Aorta (tissue), 5 donors: ENCODE results near the gene SMAD1. TPM values are rescaled to one million over a fixed set of nuclear protein-coding genes. Genes with fewer than 3 reads are reported as not detected.

Experiments used
- ATAC-seq: fragments of 200-7000 bp; cut with Tn5 transposase; one replicate; pipeline ENCODE4 v1.9.1; 2022; ENCODE audit warnings: moderate library complexity; ENCODE audit not compliant: low FRiP score
- DNase-seq, 2 donors: peaks; one replicate each; pipeline ENCODE4 v3.0.0-alpha.2; 2020
- H3K27ac ChIP-seq, 2 donors: one replicate each; pipeline ENCODE4 v1.5.1; 2013; ENCODE audit warnings: low read length in 2 of 2, mild to moderate bottlenecking in 2 of 2, moderate library complexity in 2 of 2, control low read depth in 1 of 2, inconsistent platforms in 1 of 2, low read depth in 1 of 2
- H3K27me3 ChIP-seq, 2 donors: one replicate each; pipeline ENCODE4 v1.6.1; 2013; ENCODE audit warnings: control low read depth in 1 of 2, low read length in 1 of 2, mild to moderate bottlenecking in 1 of 2, moderate library complexity in 1 of 2; ENCODE audit not compliant: insufficient read depth in 2 of 2, control insufficient read depth in 1 of 2
- H3K36me3 ChIP-seq, 2 donors: one replicate each; pipeline ENCODE4 v1.6.1; 2013; ENCODE audit warnings: control low read depth in 1 of 2, low read length in 1 of 2, mild to moderate bottlenecking in 1 of 2; ENCODE audit not compliant: insufficient read depth in 2 of 2, control insufficient read depth in 1 of 2
- H3K4me1 ChIP-seq, 2 donors: one replicate each; pipeline ENCODE4 v1.6.1; 2013; ENCODE audit warnings: low read length in 2 of 2, control low read depth in 1 of 2, mild to moderate bottlenecking in 1 of 2, moderate library complexity in 1 of 2; ENCODE audit not compliant: insufficient read depth in 2 of 2, control insufficient read depth in 1 of 2
- H3K4me3 ChIP-seq, 2 donors: one replicate each; pipeline ENCODE4 v1.5.1; 2013; ENCODE audit warnings: low read length in 2 of 2, control low read depth in 1 of 2, mild to moderate bottlenecking in 1 of 2
- H3K9me3 ChIP-seq: one replicate; pipeline ENCODE4 v1.6.1; 2013; ENCODE audit warnings: mild to moderate bottlenecking, low read length; ENCODE audit not compliant: control insufficient read depth
- WGBS, 2 donors: extraction: QIAGEN DNeasy Blood & Tissue Kit; methylation state at CpG; one replicate each; pipeline ENCODE4 v1.1.7; 2013; 5-methylcytosine and 5-hydroxymethylcytosine counted together
- intact Hi-C, 2 donors: fragments of 100-400 bp; cut with DNase I; formaldehyde crosslinking; loops; one replicate each; pipeline versions ENCODE4 v1.14.2 to v1.15.0; 2022
- polyA plus RNA-seq, 2 donors: library from polyadenylated mRNA; stranded (reverse); fragments of 200-250 nt; gene quantifications; one replicate each; pipeline ENCODE4 v1.2.3, GENCODE V29; 2013
- total RNA-seq, 2 donors: library from RNA; stranded (reverse); fragmentation: NEBNext Ultra II Directional; extraction: Animal tissue kit (Norgen Biotek cat#: 25700); gene quantifications; one replicate each; pipeline ENCODE4 v1.2.1, GENCODE V29; 2021
- donor health status: healthy with polysubstance abuse.
- donor health status: Bipolar disorder and iron deficiency.
- donor health status: DM: no; HTN: no; CAD: no.
- donor health status: DM: no; HTN: no; CAD: no.
- donor health status: DM: yes; HTN: yes; CAD: no.

SMAD1 gene
- total and polyA plus RNA-seq, 4 donors = 4.8 to 40.0 (median 11.6) TPM

DNA sequence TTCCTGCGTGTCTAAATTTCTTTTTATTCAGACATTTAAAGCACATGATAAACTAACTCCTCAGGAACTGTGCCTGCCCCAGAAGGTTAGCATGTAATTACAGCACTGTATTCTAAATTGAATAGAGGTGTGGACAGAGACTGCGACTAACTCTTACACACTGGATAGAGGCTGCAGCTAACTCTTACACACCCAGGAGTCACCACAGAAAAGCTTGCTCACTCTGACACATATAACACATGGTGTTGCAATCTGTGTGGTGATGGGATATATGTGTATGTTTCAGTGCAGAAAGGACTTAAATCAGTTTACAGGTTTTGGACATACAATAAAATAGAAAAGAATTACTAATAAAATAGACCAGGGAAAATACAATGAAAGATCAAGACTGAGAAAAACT, 41.5 kb downstream of the SMAD1 start:
- Histone ChIP-seq H3K4me1 (peaks cover 2 to 14% of the 10 kb centered on the region in 2 donors), H3K9me3 (no peaks in the 10 kb centered on the region), H3K36me3 (no peaks in the 10 kb centered on the region), H3K27ac (no peak overlapping the region), H3K27me3 (no peaks in the 10 kb centered on the region), H3K4me3 (no peak overlapping the region)
- ATAC-seq (no peak), DNase-seq (no peak)
- intact Hi-C loops = no loop called here
- 96 to 99% methylated on average over 2 of the region's 2 CpGs for WGBS, 2 donors

- WGBS, 2 donors = 24 to 40% methylated on average over 2 of the region's 2 CpGs
- no peaks in the 10 kb centered on the region for H3K36me3 ChIP-seq
- no peaks in the 10 kb centered on the region for H3K9me3 ChIP-seq
- H3K4me3 ChIP-seq = no peak overlapping the region
- ATAC-seq = no peak
- DNase-seq = no peak
- intact Hi-C loops = no loop called here
- H3K4me1 ChIP-seq = peaks cover 2 to 16% of the 10 kb centered on the region in 2 donors
- no peak overlapping the region for H3K27ac ChIP-seq
- no peaks in the 10 kb centered on the region for H3K27me3 ChIP-seq
Observed at GRCh38 chr4:145524552-145524951, 42.9 kb downstream of the SMAD1 start.

DNA sequence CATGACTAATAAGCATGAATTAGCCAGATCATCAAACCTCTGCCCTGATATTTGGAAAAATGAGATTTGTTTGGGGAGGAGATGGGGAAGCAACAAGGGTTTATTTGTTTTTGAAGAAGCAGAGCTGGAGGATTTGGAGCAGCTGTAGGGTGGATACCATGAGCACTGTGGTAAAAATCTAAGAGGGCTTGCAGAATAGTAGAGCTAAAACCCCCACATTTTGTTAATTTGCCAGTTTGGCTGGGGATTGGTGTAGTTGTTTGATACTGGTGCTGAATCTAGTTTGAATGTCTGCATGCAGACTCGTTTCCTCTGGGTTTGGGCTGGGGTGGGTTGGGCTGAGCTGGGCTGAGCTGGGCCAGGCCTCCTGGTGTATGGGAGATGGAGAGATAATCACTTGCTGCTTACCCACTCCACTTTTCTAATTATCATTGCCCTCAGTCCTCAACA, 43.7 kb downstream of the SMAD1 start:
- Histone ChIP-seq H3K9me3 (no peaks in the 10 kb centered on the region), H3K27me3 (no peaks in the 10 kb centered on the region), H3K4me3 (no peak overlapping the region), H3K36me3 (no peaks in the 10 kb centered on the region), H3K4me1 (peaks cover 2 to 16% of the 10 kb centered on the region in 2 donors), H3K27ac (no peak overlapping the region)
- DNase-seq (no peak), ATAC-seq (peak; percentile 48)
- intact Hi-C loops = no loop called here
- WGBS, 2 donors = 10 to 23% methylated on average over 1 of the region's 1 CpG

GRCh38 chr4:145527773-145528172, 46.1 kb downstream of the SMAD1 start:
- H3K4me3 ChIP-seq = no peak overlapping the region
- no peak overlapping the region for H3K27ac ChIP-seq
- no peaks in the 10 kb centered on the region for H3K27me3 ChIP-seq
- H3K36me3 ChIP-seq = no peaks in the 10 kb centered on the region
- DNase-seq (peak in 1 of 2 donors; percentile 60), ATAC-seq (no peak)
- intact Hi-C loops = no loop called here
- H3K4me1 ChIP-seq = peaks cover 2 to 16% of the 10 kb centered on the region in 2 donors
- no peaks in the 10 kb centered on the region for H3K9me3 ChIP-seq
- WGBS, 2 donors = 96 to 97% methylated on average over 10 of the region's 10 CpGs

- Histone ChIP-seq H3K4me3 (no peak overlapping the region), H3K27ac (no peak overlapping the region), H3K9me3 (no peaks in the 10 kb centered on the region), H3K36me3 (no peaks in the 10 kb centered on the region), H3K4me1 (peaks cover 2 to 16% of the 10 kb centered on the region in 2 donors), H3K27me3 (no peaks in the 10 kb centered on the region)
- DNase-seq (no peak), ATAC-seq (no peak)
- 83 to 93% methylated on average over 3 of the region's 3 CpGs for WGBS, 2 donors
- intact Hi-C loops = no loop called here
Observed at GRCh38 chr4:145528601-145529000, 46.9 kb downstream of the SMAD1 start.

DNA sequence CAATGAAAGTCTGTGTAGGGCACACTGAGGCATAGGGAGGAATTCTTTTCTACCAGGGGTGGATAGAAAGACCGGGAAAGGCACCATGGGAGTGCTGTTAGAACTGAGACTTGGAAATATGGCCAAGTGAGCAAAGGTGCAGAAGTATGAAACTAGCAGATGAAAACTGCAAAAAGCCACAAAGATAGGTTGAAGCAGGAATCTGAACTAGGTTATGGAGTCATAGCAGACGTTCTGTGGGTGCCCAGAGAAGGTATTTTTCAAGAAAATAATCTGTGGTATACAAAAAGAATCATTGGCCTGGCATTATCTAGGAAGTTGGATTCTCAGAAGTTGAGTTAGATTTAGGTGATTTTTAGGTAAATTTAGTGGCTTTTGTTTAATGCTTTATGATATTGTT, 48.5 kb downstream of the SMAD1 start:
- DNase-seq = no peak
- intact Hi-C loops = no loop called here
- peaks cover 0 to 12% of the 10 kb centered on the region in 2 donors for H3K4me1 ChIP-seq

DNA sequence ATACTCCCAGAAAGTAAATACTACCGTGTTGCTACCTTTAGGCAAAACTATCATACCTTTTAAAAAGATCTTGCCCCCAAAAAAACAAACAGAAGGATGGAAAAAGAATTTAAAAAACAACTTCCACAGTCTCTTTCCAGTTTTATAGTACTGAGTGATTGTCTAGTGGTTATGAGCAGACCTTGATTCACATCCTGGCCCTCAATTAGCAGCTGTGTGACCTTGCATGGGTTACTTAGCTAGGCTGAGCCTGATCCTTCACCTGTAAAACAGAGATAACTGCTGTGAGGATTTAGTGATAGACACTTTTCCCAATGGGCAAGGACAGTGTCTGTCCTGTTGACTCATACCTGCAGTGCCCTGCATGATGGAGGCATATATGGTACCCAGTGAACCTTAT, 49.0 kb downstream of the SMAD1 start:
- Histone ChIP-seq H3K27me3 (no peaks in the 10 kb centered on the region), H3K4me1 (peaks cover 0 to 7% of the 10 kb centered on the region in 2 donors), H3K36me3 (no peaks in the 10 kb centered on the region), H3K4me3 (no peak overlapping the region), H3K9me3 (no peaks in the 10 kb centered on the region), H3K27ac (no peak overlapping the region)
- DNase-seq (no peak), ATAC-seq (no peak)
- intact Hi-C loops = no loop called here
- 92 to 98% methylated on average over 1 of the region's 1 CpG for WGBS, 2 donors

More for the DNA sequence above, 48.5 kb downstream of the SMAD1 start:
- no peak overlapping the region for H3K27ac ChIP-seq
- no peak overlapping the region for H3K4me3 ChIP-seq
- 74 to 78% methylated on average over 2 of the region's 2 CpGs for WGBS, 2 donors
- no peaks in the 10 kb centered on the region for H3K36me3 ChIP-seq
- ATAC-seq = no peak
- H3K27me3 ChIP-seq = no peaks in the 10 kb centered on the region
- H3K9me3 ChIP-seq = no peaks in the 10 kb centered on the region

DNA sequence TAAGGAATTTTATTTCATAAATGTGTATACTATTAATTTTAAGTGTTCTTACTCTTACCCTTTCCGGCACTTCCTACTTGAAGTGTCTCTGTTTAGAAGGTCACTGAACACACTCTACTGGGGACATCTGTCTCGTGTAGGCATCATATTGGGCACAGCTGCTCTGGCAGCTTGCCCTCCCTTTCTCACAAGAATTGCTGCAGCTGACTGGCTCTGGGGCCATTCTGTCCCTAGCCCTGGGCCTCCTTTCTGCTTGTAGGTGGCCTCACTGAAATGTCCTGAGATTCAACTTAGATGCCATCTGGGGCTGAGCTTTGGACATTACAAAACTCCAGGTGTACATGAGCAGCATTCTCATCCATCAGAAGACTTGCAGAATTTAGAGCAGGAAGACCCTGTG, 49.6 kb downstream of the SMAD1 start:
- Histone ChIP-seq H3K36me3 (no peaks in the 10 kb centered on the region), H3K27ac (no peak overlapping the region), H3K4me1 (peaks cover 0 to 2% of the 10 kb centered on the region in 2 donors), H3K4me3 (no peak overlapping the region), H3K9me3 (no peaks in the 10 kb centered on the region), H3K27me3 (no peaks in the 10 kb centered on the region)
- ATAC-seq (no peak), DNase-seq (no peak)
- WGBS, 2 donors = 54 to 58% methylated on average over 2 of the region's 2 CpGs
- intact Hi-C loops = no loop called here

DNA sequence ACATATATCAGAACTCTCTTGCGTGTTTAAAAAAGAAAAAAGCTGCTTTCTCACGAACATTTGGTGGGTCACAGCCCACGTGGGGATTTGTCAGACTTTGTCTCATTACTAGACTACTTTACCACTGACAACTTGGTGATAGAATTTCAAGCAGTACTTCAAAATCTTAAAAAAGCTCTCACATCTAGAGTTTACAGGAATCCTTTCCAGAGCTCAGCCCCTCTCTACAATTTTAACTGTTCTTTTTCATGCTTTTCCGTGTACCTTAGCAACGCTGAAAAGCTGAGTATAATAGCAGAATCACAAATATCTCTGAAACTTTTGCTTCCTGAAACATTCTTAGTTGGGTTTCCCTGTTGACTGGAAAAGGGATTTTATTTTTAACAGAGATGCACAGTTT, 50.2 kb downstream of the SMAD1 start:
- intact Hi-C loops = no loop called here

More for the DNA sequence above, 50.2 kb downstream of the SMAD1 start:
- ATAC-seq = no peak
- H3K27me3 ChIP-seq = no peaks in the 10 kb centered on the region
- 55 to 64% methylated on average over 5 of the region's 5 CpGs for WGBS, 2 donors
- H3K4me1 ChIP-seq = peaks cover 0 to 2% of the 10 kb centered on the region in 2 donors
- no peaks in the 10 kb centered on the region for H3K9me3 ChIP-seq
- H3K4me3 ChIP-seq = no peak overlapping the region
- no peak overlapping the region for H3K27ac ChIP-seq
- no peak for DNase-seq
- H3K36me3 ChIP-seq = no peaks in the 10 kb centered on the region
